ENCODE measurements around the gene SETDB1. TPM values are rescaled to one million over a fixed set of nuclear protein-coding genes. Genes with fewer than 3 reads are reported as not detected.

SETDB1 gene
- polyA plus RNA-seq, 1 donor from 2014 or later, result 39.1 TPM

GRCh38 chr1:150997126-150997872 is 71.1 kb downstream of the SETDB1 start:
- Histone ChIP-seq H3F3A (ENCODE audit: insufficient read depth, low read length, poor library complexity, severe bottlenecking) (no peaks in the 10 kb centered on the region), H3K4me3 (ENCODE audit: low read length) (no peak overlapping the region), H3K27ac (ENCODE audit: low read length) (no peak overlapping the region), H3K9me2 (ENCODE audit: insufficient read depth, low read length) (no peaks in the 10 kb centered on the region), H3K9me3 (ENCODE audit: low read length) (no peaks in the 10 kb centered on the region), H4K20me1 (ENCODE audit: insufficient read depth) (no peaks in the 10 kb centered on the region), H3K4me2 (ENCODE audit: low read length) (no peak overlapping the region), H3K27me3 (ENCODE audit: insufficient read depth, low read depth, low read length) (no peaks in the 10 kb centered on the region), H3K9ac (ENCODE audit: low read length) (no peak overlapping the region), H2AFZ (ENCODE audit: low read depth, low read length) (no peak overlapping the region), H3K36me3 (ENCODE audit: insufficient read depth, low read length) (no peaks in the 10 kb centered on the region), H3K79me2 (replicated peaks; ENCODE audit: insufficient read depth, low read length) (no peaks in the 10 kb centered on the region)
- TF ChIP-seq RAD21 (conservative IDR thresholded peaks at IDR 0.05), result no peak
- TF ChIP-seq TAF1 (IDR thresholded peaks at IDR 0.05; ENCODE audit: low read depth), result no peak
- no peak for TF ChIP-seq EZH2 (IDR thresholded peaks at IDR 0.05; ENCODE audit: borderline replicate concordance, insufficient read depth, low read length, poor library complexity, severe bottlenecking)
- no peak for TF ChIP-seq SMC3 (conservative IDR thresholded peaks at IDR 0.05; ENCODE audit: poor library complexity)

- no peak overlapping the region for H3K4me3 ChIP-seq (ENCODE audit: low read length)
- no peak overlapping the region for H3K4me2 ChIP-seq (ENCODE audit: low read length)
- H2AFZ ChIP-seq (ENCODE audit: low read depth, low read length), result no peak overlapping the region
- no peaks in the 10 kb centered on the region for H3K27me3 ChIP-seq (ENCODE audit: insufficient read depth, low read depth, low read length)
- no peaks in the 10 kb centered on the region for H3F3A ChIP-seq (ENCODE audit: insufficient read depth, low read length, poor library complexity, severe bottlenecking)
- H3K9ac ChIP-seq (ENCODE audit: low read length), result no peak overlapping the region
- no peaks in the 10 kb centered on the region for H3K9me3 ChIP-seq (ENCODE audit: low read length)
- no peaks in the 10 kb centered on the region for H3K36me3 ChIP-seq (ENCODE audit: insufficient read depth, low read length)
- TF ChIP-seq POLR2AphosphoS5 (IDR thresholded peaks at IDR 0.05) (no peak), EP300 (conservative IDR thresholded peaks at IDR 0.05; ENCODE audit: poor library complexity, severe bottlenecking) (no peak), CTCF (IDR thresholded peaks at IDR 0.05; ENCODE audit: poor library complexity, severe bottlenecking) (no peak), TAF1 (IDR thresholded peaks at IDR 0.05; ENCODE audit: low read depth) (no peak), EZH2 (IDR thresholded peaks at IDR 0.05; ENCODE audit: borderline replicate concordance, insufficient read depth, low read length, poor library complexity, severe bottlenecking) (no peak), RAD21 (conservative IDR thresholded peaks at IDR 0.05) (no peak), REST (IDR thresholded peaks at IDR 0.05; ENCODE audit: borderline replicate concordance) (no peak), SMC3 (conservative IDR thresholded peaks at IDR 0.05; ENCODE audit: poor library complexity) (no peak), MXI1 (conservative IDR thresholded peaks at IDR 0.05; ENCODE audit: poor library complexity, severe bottlenecking) (no peak)
- H3K27ac ChIP-seq (ENCODE audit: low read length), result no peak overlapping the region
- H4K20me1 ChIP-seq (ENCODE audit: insufficient read depth), result no peaks in the 10 kb centered on the region
- peaks cover under 1% of the 10 kb centered on the region for H3K79me2 ChIP-seq (replicated peaks; ENCODE audit: insufficient read depth, low read length)
- no peaks in the 10 kb centered on the region for H3K9me2 ChIP-seq (ENCODE audit: insufficient read depth, low read length)
Observed at GRCh38 chr1:150997949-150998348, 71.8 kb downstream of the SETDB1 start.

Measured in neural cell (in vitro differentiated cells).